CD4-positive, alpha-beta T cell treated with Interleukin-10 for 1 hour (primary cell): ENCODE measurements around the gene C9orf50.
A peak's percentile ranks its signal among the peaks of the same experiment; 100 is the strongest.

ENCODE experiments used
- DNase-seq: peaks from one replicate; pipeline ENCODE4 v3.0.0-alpha.2; 2020

The C9orf50 gene

DNA sequence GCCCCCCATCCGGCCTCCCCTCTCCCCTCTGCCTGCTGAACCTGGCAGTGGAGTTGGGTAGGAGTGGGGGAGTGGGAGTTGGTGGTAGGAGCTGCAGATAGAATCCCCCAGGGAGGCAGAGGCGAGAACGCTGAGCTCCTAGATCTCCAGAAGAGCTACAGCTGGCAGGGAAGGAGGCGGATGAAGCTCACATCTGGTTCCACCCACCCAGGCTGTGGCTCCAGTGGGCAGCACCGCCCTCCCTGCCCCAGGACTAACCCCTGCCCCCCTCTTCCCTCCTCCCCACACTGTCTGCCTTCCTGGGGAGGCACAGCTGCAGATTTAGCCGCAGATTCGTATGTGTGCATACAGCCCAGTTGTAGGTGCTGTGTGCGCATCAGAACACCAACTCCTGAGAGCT lies 34.2 kb downstream of the C9orf50 start:
- DNase-seq, result peak; percentile 40

GRCh38 chr9:129586245-129586644 lies 34.7 kb downstream of the C9orf50 start:
- peak; percentile 31 for DNase-seq

GRCh38 chr9:129585352-129585751 lies 35.5 kb downstream of the C9orf50 start:
- no peak for DNase-seq

DNA sequence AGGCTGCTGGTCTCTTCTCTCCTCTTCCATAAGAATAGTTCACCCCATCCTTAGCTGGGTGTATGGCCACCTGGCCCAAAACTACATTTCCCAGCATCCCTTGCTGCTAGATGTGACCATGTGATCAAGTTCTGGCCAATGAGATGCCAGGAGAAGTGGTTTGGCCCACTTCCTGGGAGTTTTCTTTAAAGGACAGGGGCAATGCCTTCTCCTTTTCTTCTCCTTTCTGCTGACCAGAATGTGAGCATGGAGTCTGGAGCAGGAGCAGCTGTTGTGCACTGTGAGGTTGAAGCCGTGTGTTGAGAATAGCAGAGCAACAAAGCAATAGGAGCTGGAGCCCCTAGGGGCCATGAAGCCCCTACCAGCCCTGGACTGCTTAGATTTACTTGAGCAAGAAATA lies 36.8 kb downstream of the C9orf50 start:
- peak; percentile 82 for DNase-seq

DNA sequence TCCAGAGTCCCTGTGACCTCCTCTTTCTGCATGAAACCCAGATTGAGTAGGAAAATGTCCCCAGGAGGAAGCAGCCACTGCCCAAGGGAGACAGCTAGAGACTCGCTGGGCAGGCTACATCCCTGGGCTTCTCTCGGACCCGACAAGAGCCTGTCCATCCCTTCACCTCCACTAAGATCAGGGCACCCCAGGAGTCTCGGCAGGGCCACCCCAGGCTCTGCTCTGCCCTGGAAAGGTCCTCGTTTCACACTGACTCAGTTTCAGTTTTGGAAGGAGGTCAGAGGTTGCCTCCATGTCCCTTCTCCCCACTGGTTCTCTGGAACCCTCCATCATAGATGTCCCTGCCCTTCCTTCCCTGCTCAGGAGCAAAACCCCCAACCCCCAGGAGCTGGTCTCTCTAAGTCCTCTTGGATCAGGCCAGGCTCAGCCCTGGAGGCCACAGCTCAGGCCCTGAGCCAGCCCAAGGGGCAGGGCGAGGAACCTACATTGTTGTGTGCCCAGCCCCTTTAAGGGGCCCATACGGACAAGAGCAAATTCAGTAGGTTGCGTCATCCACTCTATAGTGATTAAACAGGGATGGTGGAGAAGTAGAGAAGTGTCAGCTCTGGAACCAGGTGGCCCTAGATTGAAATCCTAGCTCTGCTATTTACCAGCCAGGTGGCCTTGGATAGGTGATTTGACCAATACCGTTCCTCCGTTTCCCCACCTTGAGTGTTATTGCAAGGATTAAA lies 37.4 kb downstream of the C9orf50 start:
- no peak for DNase-seq

GRCh38 chr9:129582855-129583254 lies 38.0 kb downstream of the C9orf50 start:
- no peak for DNase-seq

DNA sequence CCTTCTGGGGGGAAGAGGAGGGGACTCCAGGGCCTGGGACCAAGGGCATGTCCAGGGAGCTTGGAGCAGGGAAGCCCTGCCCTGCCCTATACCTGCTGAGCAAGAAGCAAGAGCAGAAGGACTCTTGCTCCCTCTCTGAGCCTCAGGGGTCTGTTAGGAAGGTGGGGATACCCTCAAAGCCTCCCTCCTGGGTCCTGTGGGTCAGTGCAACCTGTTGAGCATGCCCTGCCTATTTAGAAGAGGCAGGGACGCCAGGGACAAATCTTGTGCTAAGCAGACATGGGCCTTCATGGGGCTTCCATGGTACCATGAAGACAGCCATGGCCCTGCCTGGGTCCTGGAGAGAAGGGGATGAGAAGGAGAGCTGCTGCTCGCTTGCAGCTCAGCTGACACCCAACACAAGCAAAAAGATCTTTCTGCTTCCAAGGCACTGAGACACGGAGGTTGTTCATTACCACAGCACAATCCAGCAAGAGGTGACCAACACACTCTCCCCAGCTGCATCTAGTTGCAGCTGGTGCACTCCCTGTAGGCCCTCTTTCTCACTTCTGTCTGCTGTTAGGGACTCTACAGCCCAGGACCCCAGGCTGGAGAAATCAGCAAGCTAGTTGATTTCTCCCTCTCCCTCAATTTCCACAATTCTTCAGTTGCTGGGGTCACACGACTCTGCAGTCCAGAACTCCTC lies 39.3 kb downstream of the C9orf50 start:
- no peak for DNase-seq

DNA sequence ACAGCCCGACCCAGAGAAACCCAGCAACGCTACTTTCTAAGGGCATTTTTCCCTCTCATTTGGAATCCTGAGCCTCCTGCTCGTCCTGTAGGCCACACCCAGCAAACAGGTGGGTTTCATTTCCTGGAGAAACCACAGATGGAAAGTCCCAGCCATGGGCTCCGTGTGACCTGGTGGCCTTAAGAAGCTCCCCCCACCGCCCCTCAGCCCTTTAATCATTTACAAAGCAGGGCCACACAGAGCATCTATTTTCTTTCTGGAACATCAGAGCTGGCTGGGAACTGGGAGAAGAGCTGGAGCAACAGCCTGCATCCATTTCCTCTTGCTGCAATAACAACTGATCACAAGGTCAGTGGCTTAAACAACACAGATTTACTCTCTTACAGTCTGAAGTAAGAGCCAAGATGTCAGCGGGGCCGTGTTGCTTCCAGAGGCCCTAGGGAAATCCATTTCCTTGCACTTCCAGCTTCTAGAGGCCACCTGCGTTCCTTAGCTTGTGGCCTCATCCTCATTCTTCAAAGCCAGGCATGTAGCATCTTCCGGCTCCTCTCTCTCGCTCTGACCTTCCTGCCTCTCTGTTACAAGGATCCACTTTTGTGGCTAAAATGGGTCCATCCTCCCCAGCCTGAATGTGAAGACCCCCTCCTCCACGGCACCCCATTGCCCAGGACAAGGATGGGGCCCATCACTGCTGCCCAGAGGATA lies 40.5 kb downstream of the C9orf50 start:
- peak; percentile 46 for DNase-seq

- DNase-seq, result no peak
Observed at GRCh38 chr9:129579294-129579693, 41.6 kb downstream of the C9orf50 start.

- no peak for DNase-seq
Observed at GRCh38 chr9:129576546-129577543, 44.1 kb downstream of the C9orf50 start.

GRCh38 chr9:129575818-129576217 lies 45.1 kb downstream of the C9orf50 start:
- no peak for DNase-seq

- no peak for DNase-seq
Observed at GRCh38 chr9:129574911-129575585, 45.9 kb downstream of the C9orf50 start.

DNA sequence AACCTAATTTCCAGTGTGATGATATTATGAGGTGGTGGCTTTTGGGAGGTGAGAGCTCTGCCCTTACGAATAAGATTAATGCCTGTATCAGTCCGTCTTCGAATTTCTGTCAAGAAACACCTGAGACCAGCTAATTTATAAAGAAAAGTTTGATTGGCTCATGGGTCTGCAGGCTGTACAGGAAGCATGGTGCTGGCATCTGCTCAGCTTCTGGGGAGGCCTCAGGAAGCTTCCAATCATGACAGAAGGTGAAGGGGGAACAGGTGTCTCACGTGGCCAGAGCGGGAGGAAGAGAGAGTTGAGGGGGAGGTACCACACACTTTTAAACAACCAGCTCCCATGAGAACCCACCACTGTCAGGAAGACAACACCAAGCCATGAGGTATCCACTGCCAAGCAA lies 46.9 kb downstream of the C9orf50 start:
- DNase-seq, result no peak

- DNase-seq, result no peak
Observed at GRCh38 chr9:129572517-129572916, 48.4 kb downstream of the C9orf50 start.

- no peak for DNase-seq
Observed at GRCh38 chr9:129572052-129572425, 48.9 kb downstream of the C9orf50 start.

GRCh38 chr9:129571298-129572051 lies 49.4 kb downstream of the C9orf50 start:
- no peak for DNase-seq

GRCh38 chr9:129570450-129571297 lies 50.2 kb downstream of the C9orf50 start:
- DNase-seq, result no peak

DNA sequence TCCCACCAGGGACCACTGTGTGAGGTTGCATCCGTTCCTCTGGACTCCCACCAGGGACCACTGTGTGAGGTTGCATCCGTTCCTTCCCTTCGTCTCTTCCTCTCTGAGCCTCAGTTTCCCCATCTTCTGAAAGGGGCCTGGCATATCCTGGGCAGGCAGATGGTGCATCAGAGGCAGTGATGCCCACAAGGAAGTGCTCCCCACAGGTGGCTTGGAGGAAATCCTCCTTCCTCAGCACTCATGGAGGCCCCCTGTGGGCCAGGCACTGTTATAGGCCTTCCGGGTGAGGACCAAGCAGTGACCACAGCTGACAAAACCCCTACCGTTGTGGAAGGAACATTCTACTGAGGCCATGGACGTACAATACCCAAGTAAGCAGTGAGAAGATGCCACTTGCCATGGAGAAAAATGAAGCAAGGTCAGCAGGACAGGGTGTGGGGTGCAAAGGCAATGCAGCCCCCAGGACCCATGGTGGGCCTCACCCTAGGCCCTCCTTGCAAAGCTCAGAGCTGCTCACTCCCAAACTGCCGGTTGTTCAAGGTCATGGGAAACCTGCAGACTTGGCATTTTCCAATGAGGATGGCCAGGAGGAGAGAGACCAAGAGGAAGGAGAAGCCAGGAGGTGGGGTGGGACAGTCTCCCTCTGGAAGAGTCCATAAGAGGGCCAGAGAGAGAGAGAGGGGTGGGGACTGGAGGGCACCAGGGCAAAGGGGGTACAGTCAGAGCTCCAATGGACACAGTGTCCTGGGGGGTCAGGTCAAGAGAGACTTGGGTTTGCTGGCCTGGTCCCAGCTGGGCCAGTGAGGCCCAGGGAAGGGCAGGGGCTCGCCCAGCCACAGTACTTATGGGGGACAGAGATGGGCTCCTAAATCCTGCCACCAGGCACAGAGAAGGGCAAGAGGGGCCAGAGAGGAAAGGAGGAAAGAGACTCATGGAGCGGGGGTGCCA lies 51.1 kb downstream of the C9orf50 start:
- DNase-seq, result no peak
